Measurements from ENCODE around the gene PCDHGC4.
A peak's percentile ranks its signal among the peaks of the same experiment; 100 is the strongest.

PCDHGC4 gene

GRCh38 chr5:141484641-141485311 is at the start of gene PCDHGC4:
Gene PCDHGC4, plus strand, starts transcription at chr5:141485030. Its CDS starts 144 bp downstream, at chr5:141485174.
- DNase-seq (ENCODE audit: low read depth) = no peak
- peak within 1 kb of the TSS; percentile 32 for H3K4me3 ChIP-seq (ENCODE audit: low read depth, low read length)
- TF ChIP-seq CTCF (IDR thresholded peaks at IDR 0.05; ENCODE audit: low read depth, low read length, missing control alignments) = no peak
- in situ Hi-C loops (cut with HindIII; ENCODE audit: low sequenced_read_pairs) = loop anchor here (5.0 kb wide), 1 partner anchor 33 kb away; no protein-coding TSS in a partner anchor

- in situ Hi-C loops (cut with HindIII; ENCODE audit: low sequenced_read_pairs) = no loop called here
- TF ChIP-seq CTCF (IDR thresholded peaks at IDR 0.05; ENCODE audit: low read depth, low read length, missing control alignments) = no peak
- no peak for DNase-seq (ENCODE audit: low read depth)
- H3K4me3 ChIP-seq (ENCODE audit: low read depth, low read length) = no peak overlapping the region
Measured at GRCh38 chr5:141437221-141437620, 47.6 kb upstream of the PCDHGC4 start.

GRCh38 chr5:141439411-141440141 is 45.3 kb upstream of the PCDHGC4 start:
- TF ChIP-seq CTCF (IDR thresholded peaks at IDR 0.05; ENCODE audit: low read depth, low read length, missing control alignments) = no peak
- in situ Hi-C loops (cut with HindIII; ENCODE audit: low sequenced_read_pairs) = no loop called here
- H3K4me3 ChIP-seq (ENCODE audit: low read depth, low read length) = no peak overlapping the region
- no peak for DNase-seq (ENCODE audit: low read depth)

- in situ Hi-C loops (cut with HindIII; ENCODE audit: low sequenced_read_pairs) = no loop called here
Measured at GRCh38 chr5:141440341-141440740, 44.5 kb upstream of the PCDHGC4 start.

GRCh38 chr5:141441571-141442170 is 43.2 kb upstream of the PCDHGC4 start:
- DNase-seq (ENCODE audit: low read depth) = no peak
- in situ Hi-C loops (cut with HindIII; ENCODE audit: low sequenced_read_pairs) = no loop called here
- no peak for TF ChIP-seq CTCF (IDR thresholded peaks at IDR 0.05; ENCODE audit: low read depth, low read length, missing control alignments)
- H3K4me3 ChIP-seq (ENCODE audit: low read depth, low read length) = no peak overlapping the region

More at GRCh38 chr5:141440341-141440740, 44.5 kb upstream of the PCDHGC4 start:
- no peak overlapping the region for H3K4me3 ChIP-seq (ENCODE audit: low read depth, low read length)
- DNase-seq (ENCODE audit: low read depth) = no peak
- TF ChIP-seq CTCF (IDR thresholded peaks at IDR 0.05; ENCODE audit: low read depth, low read length, missing control alignments) = no peak

GRCh38 chr5:141465351-141465750 is 19.5 kb upstream of the PCDHGC4 start:
- DNase-seq (ENCODE audit: low read depth) = no peak
- no peak for TF ChIP-seq CTCF (IDR thresholded peaks at IDR 0.05; ENCODE audit: low read depth, low read length, missing control alignments)
- no peak overlapping the region for H3K4me3 ChIP-seq (ENCODE audit: low read depth, low read length)
- in situ Hi-C loops (cut with HindIII; ENCODE audit: low sequenced_read_pairs) = no loop called here
